ENCODE results near the gene SMPDL3B.

SMPDL3B gene, protein sequence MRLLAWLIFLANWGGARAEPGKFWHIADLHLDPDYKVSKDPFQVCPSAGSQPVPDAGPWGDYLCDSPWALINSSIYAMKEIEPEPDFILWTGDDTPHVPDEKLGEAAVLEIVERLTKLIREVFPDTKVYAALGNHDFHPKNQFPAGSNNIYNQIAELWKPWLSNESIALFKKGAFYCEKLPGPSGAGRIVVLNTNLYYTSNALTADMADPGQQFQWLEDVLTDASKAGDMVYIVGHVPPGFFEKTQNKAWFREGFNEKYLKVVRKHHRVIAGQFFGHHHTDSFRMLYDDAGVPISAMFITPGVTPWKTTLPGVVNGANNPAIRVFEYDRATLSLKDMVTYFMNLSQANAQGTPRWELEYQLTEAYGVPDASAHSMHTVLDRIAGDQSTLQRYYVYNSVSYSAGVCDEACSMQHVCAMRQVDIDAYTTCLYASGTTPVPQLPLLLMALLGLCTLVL

DNA sequence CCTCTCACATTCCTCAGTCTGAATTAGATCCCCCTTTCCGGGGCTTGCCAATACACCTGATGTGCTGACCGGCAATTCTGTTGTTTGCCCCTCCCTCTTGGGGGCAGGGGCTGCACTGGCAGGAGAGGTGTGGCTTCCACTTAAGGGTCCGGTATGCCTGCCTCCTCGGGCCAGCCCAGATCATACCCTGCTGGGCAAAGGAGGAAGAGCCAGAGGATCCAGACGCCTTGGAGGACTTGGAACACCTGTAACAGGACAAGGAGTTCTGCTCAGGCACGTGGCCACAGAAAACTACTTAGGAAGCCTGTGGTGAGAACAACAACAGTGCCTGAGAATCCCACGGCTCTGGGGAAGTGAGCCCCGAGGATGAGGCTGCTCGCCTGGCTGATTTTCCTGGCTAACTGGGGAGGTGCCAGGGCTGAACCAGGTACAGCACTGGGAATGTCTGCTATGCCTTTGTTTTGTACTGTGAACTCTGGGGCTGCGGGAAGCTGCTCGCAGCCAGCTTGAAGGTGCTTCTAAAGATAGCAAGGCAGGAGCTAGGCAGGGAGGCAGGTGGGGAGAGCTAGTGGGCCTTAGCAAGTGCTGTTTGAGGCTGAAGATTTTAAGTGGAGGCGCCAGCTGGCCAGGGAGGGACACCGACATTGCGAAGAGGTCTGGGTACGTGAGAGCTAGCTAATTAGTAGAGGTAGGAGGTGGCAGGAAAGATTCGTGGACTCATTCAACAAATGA is at the start of gene SMPDL3B:
Gene SMPDL3B, plus strand, starts transcription at position 183 of the 732 bp plus-strand sequence. Its CDS starts 184 bp downstream, at position 367.
- no peak for DNase-seq (ENCODE audit: low spot score)

DNA sequence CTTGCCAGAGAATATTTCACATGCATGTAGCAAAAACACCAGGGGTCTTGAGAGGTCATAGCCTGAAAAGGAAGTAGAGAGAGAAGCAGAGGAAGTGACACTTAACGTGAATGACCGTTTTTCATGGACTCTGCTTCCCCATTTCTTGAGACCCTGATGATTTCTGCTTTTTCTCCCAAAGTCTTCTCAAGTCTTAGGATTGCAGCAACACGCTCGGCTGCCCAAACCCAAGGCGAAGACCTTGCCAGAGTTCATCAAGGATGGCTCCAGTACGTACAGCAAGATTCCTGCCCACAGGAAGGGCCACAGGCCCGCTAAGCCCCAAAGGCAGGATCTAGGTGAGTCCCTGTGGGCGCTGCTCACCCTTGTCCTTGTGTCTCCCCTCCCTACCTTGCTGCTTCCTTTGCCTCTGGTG is 49.7 kb upstream of the SMPDL3B start:
- DNase-seq (ENCODE audit: low spot score): no peak

DNA sequence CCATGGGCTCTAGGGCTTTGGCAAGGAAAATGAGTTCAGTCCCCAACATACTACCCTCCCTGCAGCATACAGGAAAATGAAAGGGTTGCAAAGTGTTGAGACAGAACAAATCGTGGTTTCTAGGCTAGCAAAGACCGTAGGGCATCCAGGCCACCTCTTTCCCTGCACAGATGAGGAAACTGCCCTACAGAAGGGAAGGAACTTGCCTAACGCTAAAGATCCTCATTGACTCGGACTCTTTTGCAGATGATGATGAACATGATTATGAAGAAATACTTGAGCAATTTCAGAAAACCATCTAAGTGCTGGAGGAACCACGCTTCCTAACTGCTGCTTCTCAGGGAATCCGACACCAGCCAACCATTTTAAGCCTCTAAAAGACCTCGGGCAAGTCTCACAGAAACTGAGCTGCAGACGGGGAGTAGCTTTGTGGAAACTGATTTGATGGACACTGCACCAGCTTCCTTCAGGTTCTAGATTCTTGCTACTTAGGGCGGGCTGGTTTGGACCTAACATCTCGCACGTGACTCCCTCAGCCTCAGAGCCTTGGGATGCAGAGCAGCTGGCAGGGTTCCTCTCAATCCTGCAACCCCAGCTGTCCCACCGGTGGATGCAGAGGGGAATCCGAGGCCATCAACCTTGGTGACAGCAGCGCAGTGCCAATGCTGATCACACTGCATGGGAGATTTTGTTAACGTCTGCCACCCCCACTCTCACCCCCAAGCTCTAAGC is 49.0 kb upstream of the SMPDL3B start:
- DNase-seq (ENCODE audit: low spot score): no peak

DNA sequence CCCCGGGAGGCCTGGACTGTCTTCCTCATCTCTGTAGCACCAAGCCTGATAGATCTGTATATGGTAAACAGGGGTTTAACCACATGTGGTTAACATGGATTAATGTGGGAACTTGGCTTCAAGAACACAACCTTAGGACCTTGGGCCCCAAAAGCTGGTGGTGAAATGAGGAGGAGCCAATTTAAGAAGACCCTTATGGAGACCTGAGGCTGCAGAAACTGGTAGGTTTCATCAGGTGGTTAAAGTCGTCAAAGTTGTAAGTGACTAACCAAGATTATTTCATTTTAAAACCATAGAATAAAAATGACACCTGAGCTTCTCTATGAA is 48.5 kb upstream of the SMPDL3B start:
- DNase-seq (ENCODE audit: low spot score): no peak

DNA sequence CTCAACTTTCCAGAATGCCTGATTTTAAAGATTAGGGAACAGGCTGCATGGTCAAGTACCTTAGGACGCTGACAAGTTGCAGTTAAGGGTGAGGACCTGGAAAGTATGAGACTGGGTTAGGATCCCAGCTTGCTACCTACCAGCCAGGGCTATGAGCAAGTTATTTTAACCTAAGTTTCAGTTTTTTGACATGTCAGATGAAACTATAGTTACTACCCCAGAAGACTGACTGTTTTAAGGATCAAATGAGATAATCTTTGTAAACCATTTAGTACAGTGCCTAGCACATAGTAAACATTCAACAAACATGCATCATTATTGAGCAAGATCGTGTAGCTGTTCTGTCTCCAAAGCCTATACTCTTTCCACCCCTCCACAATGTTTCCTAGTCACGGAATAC is 48.1 kb upstream of the SMPDL3B start:
- DNase-seq (ENCODE audit: low spot score): no peak

DNA sequence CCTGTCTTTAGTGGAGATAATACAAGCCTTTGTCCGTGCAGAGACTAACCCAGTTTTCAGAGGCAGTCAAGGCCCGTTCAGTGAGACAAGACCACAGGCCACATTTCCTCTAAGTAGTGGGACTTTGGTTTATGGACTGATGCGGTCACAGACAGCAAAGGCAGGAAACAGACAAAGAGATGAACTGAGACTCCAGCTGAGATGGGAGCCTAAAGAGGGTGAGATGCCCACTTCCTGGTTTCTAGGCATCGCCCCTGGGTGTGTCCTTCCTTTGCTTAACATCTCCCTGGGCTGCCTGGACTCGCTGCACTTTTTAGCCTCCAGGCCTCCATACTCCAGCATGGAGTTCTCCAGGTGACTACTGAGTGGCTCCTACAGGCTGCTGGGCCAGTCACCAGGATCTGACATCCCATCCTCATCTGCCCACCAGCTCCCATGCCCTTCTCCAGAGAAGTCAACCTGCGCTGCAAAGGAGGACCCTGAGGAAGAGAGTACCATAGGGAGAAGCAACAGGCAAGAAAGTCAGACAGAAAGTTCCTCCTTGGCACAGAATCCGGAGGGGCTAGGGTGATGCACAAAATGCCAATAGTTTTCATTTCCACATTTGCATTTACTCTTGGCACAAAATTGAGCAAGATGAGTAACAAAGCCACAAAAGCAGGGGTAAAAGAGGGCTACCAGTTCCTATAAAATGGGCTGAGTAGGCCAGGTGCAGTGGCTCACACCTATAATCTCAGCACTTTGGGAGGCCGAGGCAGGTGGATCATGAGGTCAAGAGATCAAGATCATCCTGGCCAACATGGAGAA is 47.4 kb upstream of the SMPDL3B start:
- DNase-seq (ENCODE audit: low spot score): peak; percentile 74

DNA sequence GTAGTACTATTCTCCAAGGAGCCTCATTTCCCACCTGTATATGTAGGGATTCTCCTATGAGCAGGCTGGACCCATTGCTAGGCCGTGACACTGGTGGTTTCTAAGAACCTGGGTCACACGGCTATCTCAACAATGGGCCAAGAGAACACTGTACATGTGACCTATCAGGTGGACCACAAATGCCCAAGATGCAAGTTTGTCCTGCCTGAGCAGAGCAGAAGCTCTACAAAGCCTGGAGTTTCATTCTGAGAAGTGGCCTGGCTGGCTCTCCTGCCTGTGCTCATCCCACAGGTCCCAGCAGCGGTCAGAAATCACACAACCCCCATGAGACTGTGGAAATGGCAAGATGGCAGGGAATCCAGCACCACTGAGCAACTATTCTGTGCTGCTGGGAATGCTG is 45.3 kb upstream of the SMPDL3B start:
- DNase-seq (ENCODE audit: low spot score): no peak

DNA sequence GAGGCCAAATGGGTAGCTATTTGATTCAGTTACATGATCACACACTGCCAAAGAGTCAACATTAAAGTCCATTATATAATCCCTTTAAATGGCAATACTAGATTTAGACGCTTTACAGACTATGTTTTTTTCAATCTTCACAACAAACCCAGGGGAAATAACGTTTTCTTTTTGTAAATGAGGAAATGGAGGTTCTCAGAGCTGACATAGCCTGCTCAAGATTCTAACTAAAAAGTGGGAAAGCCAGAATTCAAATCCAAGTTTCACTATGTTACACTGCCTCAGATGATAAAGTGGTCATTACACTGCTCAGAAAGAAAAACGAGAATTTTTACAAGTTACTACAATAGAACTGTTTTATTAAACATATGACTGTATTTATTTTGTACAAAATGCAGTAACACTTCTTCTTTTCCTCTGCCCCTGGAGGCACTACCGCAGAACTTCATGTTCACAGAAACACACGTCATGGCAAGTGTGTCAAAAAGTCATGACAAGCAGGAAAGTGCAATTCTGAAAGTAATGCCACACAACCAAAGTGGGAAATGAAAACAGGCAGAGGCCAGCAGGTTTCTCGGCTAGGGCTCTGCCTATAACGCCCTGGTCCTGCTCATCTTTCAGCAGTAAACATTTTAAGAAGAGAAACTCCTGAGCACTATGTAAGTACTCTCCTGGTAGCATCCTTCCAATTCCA is 43.5 kb upstream of the SMPDL3B start:
- DNase-seq (ENCODE audit: low spot score): peak; percentile 52

DNA sequence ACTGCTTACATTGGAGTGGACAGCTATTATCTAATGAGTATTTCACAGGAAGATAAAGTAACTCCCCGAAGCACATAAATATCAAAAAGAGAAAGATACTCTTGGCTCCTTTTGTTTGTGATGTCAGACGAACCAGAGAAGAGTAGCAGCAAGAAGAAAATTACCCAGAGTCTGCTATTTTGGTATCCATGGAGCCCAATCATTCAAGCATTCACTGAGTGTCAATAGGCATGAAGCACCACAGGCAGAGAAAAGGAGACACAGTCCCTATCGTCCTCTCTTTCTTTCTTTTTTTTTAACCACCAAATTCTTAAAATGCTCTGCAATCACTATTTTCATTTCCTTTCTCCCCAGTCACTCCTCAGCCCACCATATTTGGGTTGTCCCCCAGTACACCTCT is 40.3 kb upstream of the SMPDL3B start:
- no peak for DNase-seq (ENCODE audit: low spot score)

DNA sequence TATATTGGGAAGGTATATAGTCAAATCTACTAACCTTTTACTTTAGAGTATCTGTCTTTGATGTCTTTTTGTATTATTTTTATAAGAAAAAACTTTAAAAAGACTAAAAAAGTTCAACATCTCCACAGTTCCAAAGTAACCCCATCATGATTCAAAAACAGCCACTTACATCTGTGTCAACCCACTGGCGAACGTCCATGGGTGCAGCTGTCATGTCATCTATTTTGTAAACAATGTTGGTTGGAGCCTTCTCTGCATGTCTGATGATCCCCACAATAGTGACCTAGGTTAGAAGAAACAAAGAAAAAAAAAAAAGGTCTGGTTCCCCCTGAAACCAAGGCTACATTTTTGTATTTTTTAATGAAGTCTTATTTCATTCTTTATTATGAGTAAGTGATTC is 28.0 kb upstream of the SMPDL3B start:
- DNase-seq (ENCODE audit: low spot score): no peak

DNA sequence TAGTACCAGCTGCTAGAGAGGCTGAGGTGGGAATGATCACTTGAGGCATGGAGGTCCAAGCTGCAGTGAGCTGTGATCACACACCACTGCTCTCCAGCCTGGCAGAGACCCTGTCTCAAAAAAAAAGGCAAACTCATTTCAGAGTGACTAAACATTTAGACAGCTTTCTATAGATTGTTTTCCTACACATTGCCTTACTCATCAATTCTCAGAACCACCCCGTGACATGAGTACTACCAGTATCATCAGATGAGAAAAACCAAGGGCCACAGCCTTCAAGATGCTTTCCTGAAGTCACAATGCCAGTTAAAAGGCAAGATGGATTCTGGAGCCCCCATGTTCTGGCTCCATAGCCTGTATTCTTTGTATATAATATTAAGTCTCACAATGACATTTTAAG is 22.4 kb upstream of the SMPDL3B start:
- DNase-seq (ENCODE audit: low spot score): no peak

DNA sequence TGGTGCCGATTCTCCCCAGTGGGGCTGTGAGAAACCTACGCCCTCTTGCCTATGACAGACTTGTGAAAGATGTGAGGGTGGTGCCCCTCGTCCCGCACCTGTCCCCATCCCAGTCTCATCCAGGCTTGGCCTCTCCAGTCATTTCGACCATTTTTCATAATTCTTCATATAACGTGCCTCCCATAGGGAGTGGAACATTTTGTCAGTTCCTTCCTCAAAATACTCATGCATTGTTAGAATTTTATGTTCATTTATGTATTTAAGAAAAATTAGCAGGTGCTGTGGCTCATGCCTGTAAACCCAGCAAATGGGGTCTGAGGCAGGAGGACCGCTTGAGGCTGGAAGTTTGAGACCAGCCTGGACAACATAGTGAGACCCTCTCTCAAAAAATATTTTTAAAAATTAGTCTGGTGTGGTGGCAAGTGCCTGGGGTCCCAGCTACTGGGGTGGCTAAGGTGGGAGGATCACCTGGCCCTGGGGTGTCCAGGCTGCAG is 19.7 kb upstream of the SMPDL3B start:
- no peak for DNase-seq (ENCODE audit: low spot score)

DNA sequence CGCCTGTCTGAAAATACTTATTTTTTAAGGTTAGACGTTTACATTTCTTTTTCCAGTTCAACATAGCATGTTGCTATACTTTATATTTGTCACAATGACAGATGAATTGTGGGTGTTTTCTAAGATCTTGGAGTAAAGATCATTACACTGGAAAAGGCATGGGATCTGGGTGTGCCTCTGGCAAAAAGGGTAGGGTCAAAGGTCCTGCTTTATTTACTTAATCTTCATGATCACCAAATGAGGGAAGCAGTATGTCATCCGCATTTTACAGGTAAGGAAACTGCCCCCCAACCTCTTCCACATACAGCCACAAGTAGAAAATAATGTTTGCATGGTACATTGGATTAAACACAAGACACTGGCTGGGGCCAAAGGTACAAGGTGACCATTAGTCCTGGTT is 12.5 kb upstream of the SMPDL3B start:
- DNase-seq (ENCODE audit: low spot score): no peak

DNA sequence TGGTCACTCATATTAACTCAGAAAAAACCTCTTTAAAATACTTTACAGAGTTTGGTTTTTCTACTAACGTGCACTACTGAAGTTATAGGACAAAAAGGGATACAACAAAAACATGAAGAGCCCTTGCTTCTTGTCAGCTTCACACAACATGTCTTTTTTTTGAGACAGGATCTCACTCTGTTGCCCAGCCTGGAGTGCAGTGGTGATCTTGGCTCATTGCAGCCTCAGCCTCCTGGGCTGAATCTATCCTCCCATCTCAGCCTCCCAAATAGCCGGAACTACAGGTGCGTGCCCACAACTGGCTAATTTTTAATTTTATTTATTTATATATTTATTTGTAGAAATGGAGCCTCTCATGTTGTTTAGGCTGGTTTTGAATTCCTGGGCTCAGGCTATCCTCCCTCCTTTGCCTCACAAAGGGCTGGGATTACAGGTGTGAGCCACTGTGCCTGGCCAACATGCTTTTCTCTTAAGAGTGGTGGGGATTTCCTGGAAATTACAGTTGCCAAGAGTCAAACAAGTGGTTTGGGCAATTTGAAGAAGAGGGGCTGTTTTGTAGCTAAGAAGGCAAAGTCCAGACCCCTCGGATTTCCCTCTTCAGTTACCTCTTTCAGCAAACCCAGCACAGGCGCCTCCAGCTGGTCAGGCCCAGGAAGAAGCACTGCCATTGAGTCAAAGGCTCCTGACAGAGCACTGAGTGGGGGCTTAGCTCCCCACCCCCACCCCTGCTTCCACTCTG is 6.4 kb upstream of the SMPDL3B start:
- DNase-seq (ENCODE audit: low spot score): no peak

DNA sequence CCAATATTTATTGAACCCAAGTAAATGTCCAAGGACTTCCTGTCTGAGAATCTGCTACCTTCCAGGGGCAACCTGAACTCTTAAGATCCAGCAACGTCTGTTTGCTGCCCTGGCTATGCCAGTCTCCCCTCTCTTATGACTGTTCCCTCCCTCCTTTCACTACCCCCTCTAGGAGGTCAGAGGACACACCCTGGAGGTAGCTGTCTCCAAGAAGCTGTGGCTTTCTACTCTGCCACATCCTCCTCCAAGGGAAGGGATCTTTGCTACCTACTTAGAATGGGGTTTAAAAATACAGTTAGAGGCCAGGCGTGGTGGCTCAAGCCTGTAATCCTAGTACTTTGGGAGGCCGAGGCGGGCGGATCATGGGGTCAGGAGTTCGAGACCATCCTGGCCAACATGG is 3.6 kb upstream of the SMPDL3B start:
- DNase-seq (ENCODE audit: low spot score): no peak

DNA sequence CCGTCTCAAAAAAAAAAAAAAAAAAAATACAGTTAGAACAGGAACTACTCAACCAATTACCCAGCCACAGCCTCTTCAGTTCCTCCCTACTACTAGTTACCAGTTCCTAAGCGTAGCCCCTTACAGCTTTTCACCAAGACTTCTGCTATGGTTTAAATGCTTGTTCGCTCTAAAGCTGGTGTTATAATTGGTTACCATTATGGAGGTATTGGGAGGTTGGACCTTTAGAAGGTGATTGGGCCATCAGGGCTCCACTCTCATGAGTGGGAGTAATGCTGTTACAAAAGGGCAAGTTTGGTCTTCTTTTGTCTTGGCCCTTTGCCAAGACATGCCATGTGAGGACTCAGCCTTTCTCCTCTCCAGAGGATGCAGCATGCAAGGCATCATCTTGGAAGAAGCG is 3.0 kb upstream of the SMPDL3B start:
- no peak for DNase-seq (ENCODE audit: low spot score)

DNA sequence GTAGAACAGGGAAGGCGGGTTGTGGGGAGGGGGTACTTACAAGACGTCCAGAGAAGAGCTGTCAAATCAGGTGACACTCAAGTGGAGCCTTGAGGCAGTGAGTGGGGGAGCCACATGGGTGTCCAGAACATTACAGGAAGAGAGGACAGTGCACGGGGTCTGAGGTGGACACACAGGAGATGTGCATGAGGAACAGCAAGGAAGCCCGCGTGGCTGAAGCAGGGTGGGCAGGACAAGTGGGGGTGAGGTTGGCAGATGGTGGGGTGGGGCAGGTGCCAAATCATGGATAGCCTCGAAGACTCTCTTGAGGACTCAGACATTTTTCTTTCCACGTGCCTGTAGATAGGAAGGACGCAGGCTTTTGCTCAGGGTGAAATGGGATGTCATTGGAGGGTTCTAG is 921 bp downstream of the SMPDL3B start:
- DNase-seq (ENCODE audit: low spot score): no peak

DNA sequence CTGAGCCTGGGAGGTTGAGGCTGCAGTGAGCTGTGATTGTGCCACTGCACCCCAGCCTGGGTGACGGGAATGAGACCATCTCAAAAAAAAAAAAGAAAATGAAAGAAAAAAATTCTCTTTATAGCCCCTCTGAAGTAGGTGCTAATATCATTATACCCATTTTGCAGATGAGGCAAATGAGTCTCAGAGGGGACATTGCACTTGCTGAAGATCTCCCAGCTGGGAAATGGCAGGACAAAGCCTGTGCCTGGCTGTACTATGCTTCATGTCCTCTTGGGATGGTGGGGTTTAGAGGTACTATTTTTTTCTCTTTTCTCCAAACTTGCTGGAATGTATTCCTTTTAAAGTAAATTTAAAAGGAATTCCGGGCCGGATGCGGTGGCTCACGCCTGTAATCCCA is 1.6 kb downstream of the SMPDL3B start:
- DNase-seq (ENCODE audit: low spot score): no peak

DNA sequence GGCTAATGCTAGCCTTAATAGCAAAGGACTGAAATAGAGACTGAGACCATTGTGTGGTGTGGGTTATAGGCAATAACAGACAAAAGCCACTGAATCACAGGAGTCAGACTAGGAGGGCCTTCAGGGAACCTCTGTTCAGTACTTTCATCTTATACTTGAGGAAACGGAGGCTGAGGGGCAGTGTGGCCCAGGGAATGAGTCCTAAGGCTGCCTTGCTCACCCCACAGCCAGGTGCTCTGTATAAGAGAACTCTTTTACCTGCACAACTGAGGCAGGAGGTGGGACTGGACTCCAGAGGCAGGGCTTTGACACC is 2.7 kb downstream of the SMPDL3B start:
- DNase-seq (ENCODE audit: low spot score): no peak

DNA sequence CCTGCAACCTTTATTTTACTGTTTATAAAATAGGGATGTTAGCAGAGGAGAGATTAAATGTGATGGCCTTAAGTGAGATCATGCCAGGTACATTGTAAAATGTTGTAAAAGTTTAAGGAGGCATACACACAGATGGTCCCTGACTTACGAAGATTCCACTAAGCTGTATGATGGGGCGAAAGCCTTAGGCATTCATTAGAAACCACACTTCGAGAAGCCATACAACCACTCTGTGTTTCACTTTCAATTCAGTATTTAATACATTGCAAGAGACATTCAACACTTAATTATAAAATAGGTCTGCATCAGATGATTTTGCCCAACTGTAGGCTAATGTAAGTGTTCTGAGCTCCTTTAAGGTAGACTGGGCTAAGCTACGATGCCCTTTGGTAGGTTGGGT is 3.7 kb downstream of the SMPDL3B start:
- DNase-seq (ENCODE audit: low spot score): no peak

DNA sequence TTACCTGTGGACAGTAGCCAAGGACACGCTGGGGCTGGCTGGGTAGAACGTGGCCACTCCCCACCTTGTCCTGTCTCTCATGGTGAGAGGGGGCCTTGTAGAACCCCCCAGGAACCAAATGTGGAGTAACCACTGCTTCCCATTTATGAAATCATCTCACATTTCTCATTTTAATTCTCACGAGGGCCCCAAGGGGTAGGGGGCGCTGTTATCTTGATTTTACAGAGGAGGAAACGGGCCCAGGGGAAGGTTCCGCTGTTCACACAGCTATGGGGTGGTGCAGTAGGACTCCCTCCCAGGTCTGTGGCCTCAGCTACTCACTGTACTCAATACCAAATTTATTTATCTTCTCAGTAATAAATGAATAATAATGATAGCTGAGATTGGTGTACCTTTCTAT is 5.5 kb downstream of the SMPDL3B start:
- peak; percentile 81 for DNase-seq (ENCODE audit: low spot score)

Measured in CD4-positive, alpha-beta T cell treated with Interleukin-6 at 100 ng/mL for 8 hours (primary cell).